Stimulated activated CD8-positive, alpha-beta memory T cell treated with anti-CD3 and anti-CD28 coated beads, Interleukin-12 subunit alpha, Interleukin-12 subunit beta, amount 100 ng/mL, for 24 hours (primary cell): ENCODE results near the gene GRK3.
"Not testable (repeated sequence)": the region's sequence is repeated elsewhere in the genome, so short reads cannot be mapped to it uniquely, and the experiment has no call there.

Source experiments
- DNase-seq: peaks from one replicate; pipeline ENCODE4 v3.0.0-alpha.2; 2020; ENCODE audit errors: extremely low read depth

The GRK3 gene

GRCh38 chr22:25625747-25626623 is 61.5 kb downstream of the GRK3 start:
- not testable (repeated sequence) for DNase-seq

GRCh38 chr22:25626624-25626990 is 62.1 kb downstream of the GRK3 start:
- DNase-seq, result no peak

GRCh38 chr22:25627271-25627852 is 62.9 kb downstream of the GRK3 start:
- DNase-seq, result no peak

- no peak for DNase-seq
Observed at GRCh38 chr22:25628494-25628893, 64.0 kb downstream of the GRK3 start.

GRCh38 chr22:25629613-25630012 is 65.1 kb downstream of the GRK3 start:
- DNase-seq, result no peak

- DNase-seq, result no peak
Observed at GRCh38 chr22:25630447-25630846, 66.0 kb downstream of the GRK3 start.

- DNase-seq, result no peak
Observed at GRCh38 chr22:25636323-25636722, 71.8 kb downstream of the GRK3 start.

- DNase-seq, result no peak
Observed at GRCh38 chr22:25637032-25637431, 72.6 kb downstream of the GRK3 start.

GRCh38 chr22:25637672-25638071 is 73.2 kb downstream of the GRK3 start:
- no peak for DNase-seq

GRCh38 chr22:25638638-25639037 is 74.2 kb downstream of the GRK3 start:
- DNase-seq, result no peak

GRCh38 chr22:25641650-25642049 is 77.2 kb downstream of the GRK3 start:
- no peak for DNase-seq

GRCh38 chr22:25643232-25644000 is 78.9 kb downstream of the GRK3 start:
- DNase-seq, result no peak

- no peak for DNase-seq
Observed at GRCh38 chr22:25644122-25644521, 79.6 kb downstream of the GRK3 start.

GRCh38 chr22:25645266-25645665 is 80.8 kb downstream of the GRK3 start:
- no peak for DNase-seq

GRCh38 chr22:25645964-25646363 is 81.5 kb downstream of the GRK3 start:
- no peak for DNase-seq

- DNase-seq, result no peak
Observed at GRCh38 chr22:25650833-25651232, 86.4 kb downstream of the GRK3 start.

GRCh38 chr22:25651332-25652085 is 87.0 kb downstream of the GRK3 start:
- DNase-seq, result no peak

GRCh38 chr22:25654676-25655075 is 90.2 kb downstream of the GRK3 start:
- no peak for DNase-seq

- no peak for DNase-seq
Observed at GRCh38 chr22:25655371-25655935, 91.0 kb downstream of the GRK3 start.

GRCh38 chr22:25656724-25657123 is 92.2 kb downstream of the GRK3 start:
- no peak for DNase-seq

GRCh38 chr22:25658633-25659032 is 94.2 kb downstream of the GRK3 start:
- no peak for DNase-seq

GRCh38 chr22:25659413-25659812 is 94.9 kb downstream of the GRK3 start:
- DNase-seq, result no peak
